NCI-H748 treated with DMSO at 0.1 percent for 48 hours (cell line): Measurements from ENCODE around the gene GID8.
A peak's percentile ranks its signal among the peaks of the same experiment; 100 is the strongest.
"Not testable (repeated sequence)": the region's sequence is repeated elsewhere in the genome, so short reads cannot be mapped to it uniquely, and the experiment has no call there.

Source experiments
- DNase-seq: peaks from one replicate; lab custom pipeline; 2025; lab: John Stamatoyannopoulos, UW

Gene GID8

GRCh38 chr20:62922451-62922921 lies 15.5 kb upstream of the GID8 start:
- DNase-seq = no peak

- not testable (repeated sequence) for DNase-seq
These were observed 14.8 kb upstream of the GID8 start for GRCh38 chr20:62923059-62923668.

GRCh38 chr20:62923669-62924441 lies 14.1 kb upstream of the GID8 start:
- no peak for DNase-seq

- peak; percentile 11 for DNase-seq
These were observed 13.4 kb upstream of the GID8 start for GRCh38 chr20:62924442-62925075.

- DNase-seq = no peak
These were observed 12.9 kb upstream of the GID8 start for GRCh38 chr20:62925076-62925419.

GRCh38 chr20:62925420-62926228 lies 12.3 kb upstream of the GID8 start:
- no peak for DNase-seq

- peak; percentile 78 for DNase-seq
These were observed 11.5 kb upstream of the GID8 start, which contains the start of gene DIDO1 for GRCh38 chr20:62926229-62927127. TSS of gene DIDO1 (minus strand) at chr20:62926505.

GRCh38 chr20:62927128-62927705 lies 10.7 kb upstream of the GID8 start:
- DNase-seq = no peak

- no peak for DNase-seq
These were observed 9.6 kb upstream of the GID8 start for GRCh38 chr20:62928246-62928939.

- no peak for DNase-seq
These were observed 8.9 kb upstream of the GID8 start for GRCh38 chr20:62929051-62929538.

- no peak for DNase-seq
These were observed 6.5 kb upstream of the GID8 start for GRCh38 chr20:62931464-62931863.

GRCh38 chr20:62933966-62934365 lies 4.0 kb upstream of the GID8 start:
- DNase-seq = no peak

GRCh38 chr20:62935204-62935967 lies 2.6 kb upstream of the GID8 start:
- DNase-seq = no peak

GRCh38 chr20:62935968-62936585 lies 1.9 kb upstream of the GID8 start:
- no peak for DNase-seq

GRCh38 chr20:62937268-62938104 lies 461 bp upstream of the GID8 start:
- DNase-seq = peak; percentile 65

GRCh38 chr20:62940875-62941274 lies 2.9 kb downstream of the GID8 start:
- DNase-seq = no peak

- DNase-seq = no peak
These were observed 3.8 kb downstream of the GID8 start for GRCh38 chr20:62941792-62942191.

- no peak for DNase-seq
These were observed 4.5 kb downstream of the GID8 start for GRCh38 chr20:62942456-62942855.
